AG10803 (cell line): ENCODE data around the gene NT5C3A.
A peak's percentile ranks its signal among the peaks of the same experiment; 100 is the strongest.

ENCODE experiments used
- DNase-seq: peaks from one replicate; pipeline ENCODE4 v3.0.0; 2010; ENCODE audit warnings: low read depth
- H3K4me3 ChIP-seq: 2 replicates; pipeline ENCODE4 v1.5.1; 2011; ENCODE audit warnings: mild to moderate bottlenecking, low read length, control low read depth
- TF ChIP-seq, protein P1 (sequence below): conservative IDR thresholded peaks from 2 replicates; pipeline ENCODE4 v1.5.1; 2011; ENCODE audit warnings: mild to moderate bottlenecking, low read length, control low read depth, inconsistent platforms

The NT5C3A gene

DNA sequence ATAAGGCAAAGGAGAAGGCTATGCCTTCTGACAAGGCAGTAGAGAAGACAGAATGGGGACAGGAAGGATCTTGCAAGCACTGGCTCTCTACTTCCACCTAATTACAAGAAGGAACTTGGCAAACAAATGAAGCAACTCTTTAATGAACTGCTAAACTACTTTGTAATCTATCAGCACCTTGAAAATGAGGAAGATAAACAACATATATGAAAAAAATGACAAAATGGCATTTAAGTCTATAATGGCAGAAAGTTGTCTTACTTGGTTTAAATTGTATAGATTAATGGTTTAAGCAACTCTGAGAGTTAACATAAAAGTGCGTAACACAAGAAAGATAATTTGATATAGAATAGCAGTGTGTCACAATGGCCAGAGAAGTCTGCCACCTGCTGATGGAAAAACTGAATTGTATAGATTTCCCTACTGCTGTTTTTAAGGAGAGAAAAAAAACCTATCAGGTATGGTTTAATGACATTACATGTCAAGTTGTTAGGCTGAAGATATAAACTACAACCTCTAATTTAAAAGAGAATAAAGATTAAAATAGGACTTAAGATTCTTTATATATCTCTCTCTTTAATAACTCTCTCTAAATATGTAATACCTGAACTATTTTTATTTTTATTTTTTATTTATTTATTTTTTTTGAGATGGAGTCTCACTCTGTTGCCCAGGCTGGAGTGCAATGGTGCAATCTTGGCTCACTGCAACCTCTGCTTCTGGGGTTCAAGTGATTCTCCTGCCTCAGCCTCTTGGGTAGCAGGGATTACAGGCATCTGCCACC lies 11.8 kb downstream of the NT5C3A start:
- no peak overlapping the region for H3K4me3 ChIP-seq
- peak; percentile 54 for DNase-seq
- TF ChIP-seq, protein P1, sequence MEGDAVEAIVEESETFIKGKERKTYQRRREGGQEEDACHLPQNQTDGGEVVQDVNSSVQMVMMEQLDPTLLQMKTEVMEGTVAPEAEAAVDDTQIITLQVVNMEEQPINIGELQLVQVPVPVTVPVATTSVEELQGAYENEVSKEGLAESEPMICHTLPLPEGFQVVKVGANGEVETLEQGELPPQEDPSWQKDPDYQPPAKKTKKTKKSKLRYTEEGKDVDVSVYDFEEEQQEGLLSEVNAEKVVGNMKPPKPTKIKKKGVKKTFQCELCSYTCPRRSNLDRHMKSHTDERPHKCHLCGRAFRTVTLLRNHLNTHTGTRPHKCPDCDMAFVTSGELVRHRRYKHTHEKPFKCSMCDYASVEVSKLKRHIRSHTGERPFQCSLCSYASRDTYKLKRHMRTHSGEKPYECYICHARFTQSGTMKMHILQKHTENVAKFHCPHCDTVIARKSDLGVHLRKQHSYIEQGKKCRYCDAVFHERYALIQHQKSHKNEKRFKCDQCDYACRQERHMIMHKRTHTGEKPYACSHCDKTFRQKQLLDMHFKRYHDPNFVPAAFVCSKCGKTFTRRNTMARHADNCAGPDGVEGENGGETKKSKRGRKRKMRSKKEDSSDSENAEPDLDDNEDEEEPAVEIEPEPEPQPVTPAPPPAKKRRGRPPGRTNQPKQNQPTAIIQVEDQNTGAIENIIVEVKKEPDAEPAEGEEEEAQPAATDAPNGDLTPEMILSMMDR, result peak; percentile 71

DNA sequence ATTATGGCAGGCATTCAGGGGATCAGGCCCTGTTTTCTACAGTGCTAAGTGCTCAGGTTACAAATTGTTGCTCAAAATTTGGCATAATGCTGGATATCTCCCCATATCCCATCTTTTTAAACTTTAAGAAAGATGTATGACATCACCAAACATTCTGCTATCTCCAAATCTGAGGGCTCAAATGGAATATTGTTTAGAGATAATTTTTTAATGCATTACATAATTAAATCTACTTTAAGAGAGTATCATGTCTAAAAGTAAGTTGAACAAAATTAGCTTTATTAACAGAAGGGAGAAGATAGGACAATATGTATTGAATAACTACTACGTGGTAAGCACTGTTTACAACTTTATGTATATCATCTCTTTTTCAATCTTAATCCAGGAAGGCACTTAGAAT lies 13.9 kb downstream of the NT5C3A start:
- TF ChIP-seq, protein P1, result no peak
- no peak overlapping the region for H3K4me3 ChIP-seq

DNA sequence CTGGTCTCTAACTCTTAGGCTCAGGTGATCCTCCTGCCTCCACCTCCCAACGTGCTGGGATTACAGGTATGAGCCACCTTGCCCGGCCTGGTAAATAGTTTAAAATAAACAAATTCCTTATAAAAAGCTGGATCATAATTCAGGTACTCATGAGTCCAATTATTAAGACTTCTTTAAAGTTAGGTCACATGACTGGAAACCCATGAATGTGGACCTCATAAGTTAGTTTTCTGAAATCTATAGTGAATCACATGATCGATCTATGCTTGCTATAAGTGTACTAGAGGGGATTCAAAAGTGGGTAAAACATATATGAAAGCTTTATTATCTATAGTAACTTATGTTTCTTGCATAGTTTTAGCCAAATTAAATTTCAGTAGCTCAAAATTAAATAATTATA lies 14.3 kb downstream of the NT5C3A start:
- no peak for DNase-seq
- TF ChIP-seq, protein P1, result no peak
- H3K4me3 ChIP-seq, result no peak overlapping the region

More for the DNA sequence above, 13.9 kb downstream of the NT5C3A start:
- DNase-seq, result no peak

DNA sequence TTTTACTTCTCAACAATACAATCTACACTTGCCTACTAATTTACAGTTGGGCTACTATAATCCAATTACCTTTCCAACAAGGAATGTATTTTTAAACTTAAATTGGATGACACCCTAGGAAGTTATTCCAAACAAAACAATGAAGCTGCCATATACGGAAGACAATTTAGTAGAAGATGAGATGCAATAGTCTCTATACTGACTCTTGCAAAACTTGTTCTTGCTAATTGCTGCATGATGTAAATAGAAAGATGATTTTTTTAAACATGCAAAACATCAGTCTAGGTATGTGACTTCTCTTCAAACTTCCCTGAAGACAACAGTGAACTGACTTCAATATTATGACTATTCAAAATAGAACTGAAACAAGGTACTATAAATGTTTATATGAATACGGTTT lies 17.6 kb downstream of the NT5C3A start:
- DNase-seq, result peak; percentile 43
- TF ChIP-seq, protein P1, result no peak
- H3K4me3 ChIP-seq, result no peak overlapping the region

GRCh38 chr7:33044401-33044718 lies 18.2 kb downstream of the NT5C3A start:
- no peak overlapping the region for H3K4me3 ChIP-seq
- TF ChIP-seq, protein P1, result 0 out of 2 replicates have a peak, but pooled peaks have one; percentile 12
- no peak for DNase-seq

DNA sequence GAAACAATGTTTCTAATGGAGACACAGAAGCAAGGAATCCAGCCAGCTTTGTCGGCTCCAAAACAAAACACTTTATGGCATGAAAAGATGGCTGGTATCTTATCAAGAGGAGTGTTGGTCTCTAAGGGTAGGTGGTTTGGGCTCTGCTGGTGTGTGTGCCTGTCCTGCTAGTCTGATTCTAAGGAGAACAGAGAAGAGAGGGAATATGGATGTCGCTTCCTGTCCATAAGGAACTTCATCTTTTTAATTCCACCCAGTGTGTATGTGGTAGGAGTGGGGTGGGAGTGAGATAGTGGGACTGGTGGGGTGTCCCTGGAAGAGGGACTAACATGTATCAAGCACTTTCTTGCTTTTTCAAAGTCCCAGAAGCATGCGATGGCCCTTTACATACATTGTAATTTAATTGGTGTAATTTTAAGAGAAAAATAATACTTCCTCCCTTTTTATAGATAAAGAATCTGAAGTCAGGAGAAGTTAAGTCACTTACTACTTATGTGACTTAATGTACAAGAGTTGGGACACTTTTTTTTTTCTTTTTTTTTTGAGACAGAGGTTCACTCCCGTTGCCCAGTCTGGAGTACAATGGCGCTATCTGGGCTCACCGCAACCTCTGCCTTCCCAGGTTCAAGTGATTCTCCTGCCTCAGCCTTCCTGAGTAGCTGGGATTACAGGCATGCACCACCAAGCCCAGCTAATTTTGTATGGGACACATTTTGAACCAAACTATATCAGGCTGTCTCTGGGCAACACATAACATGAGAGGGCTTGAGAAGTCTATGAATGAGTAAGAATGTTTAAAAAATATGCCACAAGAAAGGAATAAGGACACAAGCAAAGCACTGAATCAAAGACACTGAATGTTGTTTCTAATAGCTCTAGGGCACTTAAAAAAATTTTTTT lies 18.8 kb downstream of the NT5C3A start:
- TF ChIP-seq, protein P1, result no peak
- DNase-seq, result no peak
- no peak overlapping the region for H3K4me3 ChIP-seq
